ENCODE measurements around the gene SEM1.
"Not testable (repeated sequence)": the region's sequence is repeated elsewhere in the genome, so short reads cannot be mapped to it uniquely, and the experiment has no call there.

SEM1 gene

DNA sequence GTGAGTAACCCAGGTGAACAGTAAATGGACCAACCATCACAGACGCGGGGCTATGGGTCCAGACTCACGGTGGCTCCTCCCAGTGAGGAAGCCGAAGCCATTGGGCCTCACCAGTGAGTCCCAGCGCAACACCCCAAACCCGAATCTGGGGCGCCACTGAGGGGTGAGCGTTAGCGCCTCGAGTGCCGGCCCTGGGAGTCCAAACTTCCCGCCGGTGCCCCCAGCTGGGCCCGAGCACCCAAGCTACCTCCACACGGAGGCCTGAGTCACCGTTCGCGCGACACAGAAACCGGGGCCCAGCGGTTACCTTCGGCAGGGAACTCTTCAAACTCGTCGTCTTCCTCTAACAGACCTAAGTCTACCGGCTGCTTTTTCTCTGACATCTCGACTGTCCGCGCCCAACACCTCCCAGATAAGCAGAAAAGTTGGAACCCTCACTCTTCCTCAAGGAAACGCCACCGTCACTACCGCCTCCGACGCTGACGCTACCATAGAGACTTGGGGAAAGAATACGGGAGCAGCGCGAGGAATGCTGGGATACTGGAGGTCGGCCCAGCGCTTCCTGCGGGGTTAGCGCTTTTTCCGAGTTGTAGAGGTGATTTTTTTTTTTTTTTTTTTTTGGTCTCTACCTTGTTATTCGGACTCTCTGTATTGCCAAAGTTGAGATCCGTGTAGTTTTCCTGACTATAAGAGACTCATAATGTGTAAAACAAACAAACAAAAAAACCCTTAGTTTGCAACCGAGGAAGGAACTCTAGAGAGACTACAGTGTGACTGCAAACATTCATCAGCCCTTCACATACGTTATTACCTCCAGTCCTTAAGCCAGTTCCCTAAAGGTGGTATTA lies at the start of gene SEM1:
Gene SEM1 (minus strand): TSS at position 466 of the 848 bp plus-strand sequence. CDS start 83 bp downstream, at position 383.
- peak; percentile 88 for DNase-seq

DNA sequence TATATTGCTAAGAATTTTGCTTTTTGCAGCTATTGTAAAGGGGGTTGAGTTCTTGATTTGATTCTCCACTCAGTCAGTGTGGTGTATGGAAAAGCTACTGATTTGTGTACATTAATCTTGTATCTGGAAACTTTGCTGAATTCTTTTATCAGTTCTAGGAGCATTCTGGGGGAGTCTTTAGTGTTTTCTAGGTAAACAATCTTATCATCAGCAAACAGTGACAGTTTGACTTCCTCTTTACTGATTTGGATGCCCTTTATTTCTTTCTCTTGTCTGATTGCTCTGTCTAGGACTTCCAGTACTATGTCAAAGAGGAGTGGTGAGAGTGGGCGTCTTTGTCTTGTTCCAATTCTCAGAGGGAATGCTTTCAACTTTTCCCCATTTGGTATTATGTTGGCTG lies 48.2 kb upstream of the SEM1 start:
- DNase-seq: not testable (repeated sequence)

DNA sequence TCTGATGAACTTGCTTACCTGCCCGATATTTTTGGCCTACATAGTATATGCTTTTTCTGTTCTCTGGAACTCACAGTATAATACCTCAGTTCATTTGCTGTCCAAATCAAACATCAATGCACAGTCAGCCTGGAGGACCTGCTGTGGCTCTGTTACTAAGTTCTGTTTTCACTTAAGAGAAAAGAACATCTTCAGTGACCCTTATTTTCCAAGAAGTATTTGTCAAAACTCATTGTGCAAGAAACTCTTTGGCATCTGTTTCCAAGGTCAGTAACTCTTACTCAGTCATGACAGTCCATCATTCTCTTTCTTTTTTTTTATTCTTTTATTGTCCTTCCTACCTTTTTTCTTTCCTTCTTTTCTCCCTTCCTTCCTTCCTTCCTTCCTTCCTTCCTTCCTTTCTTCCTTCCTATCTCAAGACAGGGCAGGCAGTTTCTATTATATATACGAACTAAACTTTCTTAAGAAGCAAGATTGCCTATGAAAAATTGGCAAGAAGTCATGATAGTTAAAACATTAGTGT lies 37.8 kb upstream of the SEM1 start:
- DNase-seq: no peak

DNA sequence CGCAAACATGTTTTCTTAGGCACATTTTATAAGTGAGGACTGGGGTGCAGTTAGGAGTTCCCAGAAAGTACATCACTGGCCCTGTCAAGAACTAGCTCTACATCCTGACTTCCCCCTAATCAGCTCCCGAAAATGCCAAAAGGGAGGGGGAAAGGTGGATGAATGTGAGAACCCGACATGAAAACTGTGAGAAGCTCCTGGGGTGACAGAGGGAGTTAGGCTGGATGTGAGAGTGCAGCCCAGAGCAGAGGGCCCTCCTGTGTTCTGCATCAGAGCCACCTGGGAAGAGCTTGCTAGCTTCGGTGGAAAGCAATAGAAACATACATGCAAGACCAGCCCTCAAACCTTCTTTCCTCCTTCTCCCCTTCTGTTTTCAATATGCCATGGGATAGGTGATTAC lies 30.5 kb upstream of the SEM1 start:
- no peak for DNase-seq

DNA sequence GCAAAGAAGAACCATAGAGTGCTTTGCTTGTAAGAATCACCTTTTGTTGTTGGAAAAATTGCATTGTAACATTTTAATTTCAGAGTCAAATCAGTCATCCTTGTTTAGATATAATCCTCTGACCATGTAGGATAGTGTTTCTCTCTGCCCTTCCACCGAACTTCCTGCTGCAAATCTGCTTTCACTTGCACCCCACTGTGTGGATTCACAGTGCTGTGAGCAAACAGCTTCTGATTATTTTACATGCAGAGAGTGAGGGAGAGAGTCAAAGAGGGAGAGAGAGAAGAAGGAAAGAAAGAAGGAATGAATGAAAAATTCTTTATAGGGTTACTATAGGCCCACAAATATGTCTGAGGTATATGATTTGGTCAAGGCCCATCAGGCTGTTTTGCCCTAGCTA lies 30.0 kb upstream of the SEM1 start:
- peak; percentile 47 for DNase-seq

DNA sequence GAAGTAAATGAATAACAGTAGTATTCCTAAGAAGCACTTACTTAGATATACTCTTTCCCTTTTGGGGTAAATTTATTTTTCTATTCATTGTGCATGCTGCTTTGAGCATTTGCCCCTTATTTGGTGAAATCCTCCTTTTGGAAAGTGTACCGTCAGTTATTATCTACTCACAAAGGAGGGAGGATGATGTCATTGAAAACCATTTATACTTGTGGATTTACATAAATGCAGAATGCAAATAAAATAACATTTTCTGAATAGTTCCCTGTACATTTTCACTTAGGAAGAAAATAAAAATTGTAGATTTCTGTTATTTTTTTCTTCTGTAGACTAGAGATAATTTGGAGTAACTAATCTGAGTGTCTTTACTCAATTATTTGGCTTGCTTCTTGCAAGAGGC lies 29.5 kb upstream of the SEM1 start:
- no peak for DNase-seq

DNA sequence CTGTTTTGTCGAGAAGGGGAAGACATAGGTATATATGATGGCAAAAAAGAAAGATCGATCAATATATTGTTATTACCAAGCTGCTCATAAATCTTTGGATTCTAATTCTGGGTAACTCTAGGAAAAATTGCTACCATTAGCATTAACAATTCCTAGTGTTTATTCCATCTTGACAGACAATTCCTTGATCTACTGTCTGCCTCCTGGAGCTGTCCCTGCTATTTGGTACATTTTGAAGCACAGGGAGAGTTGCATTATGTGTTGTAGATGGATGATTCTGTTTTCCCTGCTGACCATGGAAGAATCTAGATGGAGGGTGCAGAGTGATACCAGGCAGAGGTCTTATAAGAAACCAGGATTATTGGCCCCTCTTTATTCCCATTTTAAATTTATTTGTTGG lies 29.1 kb upstream of the SEM1 start:
- no peak for DNase-seq

DNA sequence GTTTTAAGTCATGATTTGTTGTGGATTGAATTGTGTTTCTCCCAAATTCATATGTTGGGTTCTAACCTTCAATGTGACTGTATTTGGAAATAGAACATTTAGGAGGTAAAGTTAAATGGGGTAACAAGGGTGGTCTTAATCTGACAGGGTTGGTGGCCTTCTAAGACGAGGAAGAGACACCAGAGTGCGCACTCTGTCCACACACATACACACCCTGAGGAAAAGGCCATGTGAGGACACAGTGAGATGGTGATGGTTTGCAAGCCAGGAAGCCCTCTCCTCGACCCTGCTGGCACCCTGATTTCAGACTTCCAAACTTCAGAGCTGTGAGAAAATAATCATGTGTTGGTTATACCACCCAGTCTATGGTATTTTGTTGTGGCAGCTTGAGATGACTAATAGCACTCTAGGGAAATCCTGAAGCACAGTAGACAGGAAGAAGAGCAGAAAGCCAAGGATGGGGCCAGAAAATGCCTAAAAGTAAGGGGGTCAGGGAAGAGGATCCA lies 28.0 kb upstream of the SEM1 start:
- no peak for DNase-seq

DNA sequence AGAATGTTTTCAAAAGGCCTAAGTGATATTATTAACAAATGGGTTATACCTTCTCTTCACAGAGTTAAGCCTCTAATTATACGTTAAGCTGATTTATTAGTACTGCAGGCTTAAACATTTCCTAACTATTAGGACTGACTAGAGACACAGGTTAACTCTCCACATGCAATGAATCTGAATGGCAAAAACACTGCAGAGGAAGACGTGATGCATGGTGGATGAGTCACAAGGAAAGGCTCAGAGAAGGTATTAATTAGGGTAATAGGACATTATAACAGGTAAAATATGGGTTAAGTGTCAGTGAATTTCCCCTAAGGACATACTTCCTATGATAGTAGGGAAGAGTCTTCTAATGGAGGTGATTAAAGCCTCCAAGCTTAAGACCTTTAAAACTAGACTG lies 24.7 kb upstream of the SEM1 start:
- DNase-seq: no peak

DNA sequence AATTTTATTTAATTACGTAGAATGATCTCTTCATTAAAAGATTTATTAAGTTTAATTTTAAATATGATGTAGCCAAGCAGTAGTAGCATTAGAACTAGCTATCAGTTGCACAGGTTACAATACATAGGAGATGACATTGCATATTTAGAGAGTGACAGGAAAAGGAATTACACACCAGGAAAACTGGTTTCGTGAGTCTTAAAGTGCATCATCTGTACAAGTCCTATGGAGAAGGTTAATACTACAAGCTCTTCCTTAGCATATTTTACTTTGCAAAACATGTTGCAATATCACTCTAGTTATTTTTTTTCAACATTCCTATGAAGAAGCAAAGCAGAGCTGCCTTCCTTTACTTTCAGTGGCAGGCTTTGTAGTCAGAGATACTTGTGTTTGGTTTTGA lies 20.2 kb upstream of the SEM1 start:
- DNase-seq: no peak

DNA sequence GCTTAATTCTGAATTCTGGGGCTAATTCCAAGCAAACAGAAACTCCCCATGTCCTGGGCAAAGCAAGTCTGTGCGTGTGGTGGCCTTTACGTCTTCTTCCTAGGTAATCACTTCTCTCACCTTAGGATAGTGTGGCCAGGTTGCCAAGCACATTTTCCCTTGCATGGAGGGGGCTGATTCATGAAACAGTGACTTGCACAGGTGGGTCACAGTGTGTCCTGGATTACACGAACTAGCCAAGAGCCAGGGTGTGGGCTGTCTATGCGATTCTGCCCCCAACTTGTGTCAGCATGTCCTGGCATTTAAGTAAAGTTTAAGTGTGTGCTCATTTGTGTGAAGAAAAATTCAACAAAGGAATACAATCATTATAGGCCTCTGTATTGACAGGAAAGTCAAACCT lies 18.5 kb upstream of the SEM1 start:
- no peak for DNase-seq

DNA sequence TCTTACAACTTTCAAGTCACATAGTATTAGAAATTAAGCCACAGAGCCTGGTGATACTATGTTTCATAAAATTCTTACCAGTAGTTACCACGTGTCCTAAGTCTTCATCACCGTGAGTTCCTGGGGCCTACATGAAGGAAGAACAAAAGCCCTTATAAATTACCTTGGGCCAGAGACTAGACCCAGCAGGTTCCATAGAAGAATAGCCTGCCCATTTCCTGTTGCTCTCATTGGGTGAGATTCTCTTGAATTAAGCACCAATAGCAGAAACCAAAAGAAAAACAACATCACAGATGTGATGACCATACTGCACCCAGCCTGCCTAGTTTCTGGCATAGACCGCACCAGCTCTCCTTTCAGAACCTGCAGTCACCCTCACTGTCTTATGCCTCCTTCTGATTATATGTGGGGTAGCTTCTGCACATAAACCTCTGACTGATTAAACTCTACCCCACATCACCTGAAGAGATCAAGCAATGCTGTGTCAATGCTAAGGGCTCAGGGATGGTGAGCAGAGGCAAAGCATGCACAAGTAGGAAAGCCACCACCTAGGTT lies 18.0 kb upstream of the SEM1 start:
- no peak for DNase-seq

DNA sequence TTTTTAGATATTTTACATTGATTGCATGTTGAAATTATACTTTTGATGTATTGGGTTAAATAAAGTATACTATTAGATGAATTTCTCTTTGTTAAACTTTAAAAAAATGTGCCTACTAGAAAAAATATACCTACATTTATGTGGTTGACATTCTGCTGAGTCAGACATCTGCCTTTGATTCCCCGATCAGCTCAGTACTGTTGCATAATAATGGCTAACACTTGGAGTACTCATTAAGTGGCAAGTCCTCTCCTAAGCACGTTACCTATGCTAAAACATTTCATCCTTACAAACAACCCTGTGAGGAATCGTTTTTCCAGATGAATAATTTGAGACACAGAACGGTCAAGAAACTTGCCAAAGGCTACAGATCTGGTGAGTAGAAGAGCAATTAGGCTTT lies 14.0 kb upstream of the SEM1 start:
- DNase-seq: no peak

DNA sequence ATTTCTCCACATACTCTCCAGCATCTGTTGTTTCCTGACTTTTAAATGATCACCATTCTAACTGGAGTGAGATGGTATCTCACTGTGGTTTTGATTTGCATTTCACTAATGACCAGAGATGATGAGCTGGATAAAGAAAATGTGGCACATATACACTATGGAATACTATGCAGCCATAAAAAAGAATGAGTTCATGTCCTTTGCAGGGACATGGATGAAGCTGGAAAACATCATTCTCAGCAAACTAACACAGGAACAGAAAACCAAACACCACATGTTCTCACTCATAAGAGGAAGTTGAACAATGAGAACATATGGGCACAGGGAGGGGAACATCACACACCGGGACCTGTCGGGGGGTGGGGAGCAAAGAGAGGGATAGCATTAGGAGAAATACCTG lies 13.3 kb upstream of the SEM1 start:
- DNase-seq: not testable (repeated sequence)

DNA sequence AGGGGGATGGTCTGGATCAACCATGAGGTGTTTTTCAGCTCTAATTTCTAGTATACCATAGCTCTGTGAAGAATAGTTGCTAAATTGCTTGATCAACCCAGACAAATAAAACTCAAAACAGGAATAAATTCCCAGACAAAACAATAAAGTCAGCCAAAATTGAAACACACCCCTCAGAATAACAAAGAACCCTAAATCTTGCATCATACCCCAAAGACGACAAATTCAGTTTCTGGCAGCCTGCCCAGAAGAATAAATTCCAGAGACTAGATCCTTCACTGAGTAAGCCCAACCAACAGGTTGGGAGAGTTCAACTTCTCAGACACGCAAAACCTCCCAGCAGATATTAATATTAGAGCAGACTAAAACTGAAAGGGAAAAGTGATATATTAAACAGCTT lies 11.2 kb upstream of the SEM1 start:
- no peak for DNase-seq

DNA sequence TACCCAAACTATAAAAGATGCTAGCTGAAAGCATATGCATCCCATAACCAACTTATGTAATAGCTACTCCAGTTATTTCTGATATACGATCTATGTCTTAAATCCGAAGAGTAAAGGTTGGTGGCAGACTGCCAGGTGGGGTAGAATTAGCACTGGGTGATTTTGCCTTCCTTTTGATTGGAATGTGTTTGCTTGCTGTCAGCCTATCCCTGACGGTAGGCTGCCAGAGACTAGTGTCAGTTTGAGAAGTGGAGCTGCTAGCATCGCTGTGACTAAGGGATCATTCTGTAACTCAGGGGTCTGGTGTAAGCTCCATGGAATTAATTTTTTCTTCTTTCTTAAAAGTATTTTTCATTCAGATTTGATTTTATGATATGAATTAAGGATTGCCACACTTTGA lies 9.5 kb upstream of the SEM1 start:
- no peak for DNase-seq

DNA sequence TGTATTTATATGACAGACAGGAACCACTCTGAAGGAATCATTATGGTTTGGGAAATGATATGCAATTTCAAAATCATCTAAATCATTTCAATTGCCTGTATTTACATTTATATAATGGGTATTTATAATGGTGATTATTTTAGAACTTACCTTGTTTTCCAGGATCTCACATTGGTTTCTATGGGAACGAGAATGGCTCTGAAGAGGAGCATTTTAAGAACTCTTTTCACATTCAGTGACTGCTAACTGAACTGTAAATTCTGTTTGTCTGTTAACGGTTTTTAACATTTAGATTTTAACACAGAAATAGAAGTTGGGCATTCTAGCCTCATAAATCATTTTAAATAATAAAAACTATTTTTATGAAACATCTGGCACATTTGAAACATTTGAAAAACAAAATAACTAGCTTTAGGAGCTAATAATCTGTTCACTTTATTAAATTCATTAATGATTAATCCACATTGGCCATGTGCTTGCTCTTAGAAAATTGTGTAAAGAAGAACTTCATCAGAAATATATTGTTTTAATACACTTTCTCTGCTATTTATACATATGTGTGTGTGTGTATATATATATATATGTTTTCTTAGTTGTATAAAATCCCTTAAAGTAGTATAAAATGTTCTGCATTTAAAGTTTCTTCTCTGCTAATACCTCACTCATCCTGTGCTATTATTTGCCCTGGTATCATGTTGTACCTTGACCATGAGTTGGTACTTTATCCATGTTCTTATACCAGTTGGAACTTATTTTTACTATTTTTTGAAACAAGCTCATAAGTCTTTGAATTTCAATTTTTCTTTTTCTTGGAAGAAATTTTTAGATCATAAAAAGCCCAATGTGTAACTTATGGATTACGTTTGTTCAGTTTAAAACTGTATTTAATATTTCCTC lies 8.7 kb upstream of the SEM1 start:
- no peak for DNase-seq

DNA sequence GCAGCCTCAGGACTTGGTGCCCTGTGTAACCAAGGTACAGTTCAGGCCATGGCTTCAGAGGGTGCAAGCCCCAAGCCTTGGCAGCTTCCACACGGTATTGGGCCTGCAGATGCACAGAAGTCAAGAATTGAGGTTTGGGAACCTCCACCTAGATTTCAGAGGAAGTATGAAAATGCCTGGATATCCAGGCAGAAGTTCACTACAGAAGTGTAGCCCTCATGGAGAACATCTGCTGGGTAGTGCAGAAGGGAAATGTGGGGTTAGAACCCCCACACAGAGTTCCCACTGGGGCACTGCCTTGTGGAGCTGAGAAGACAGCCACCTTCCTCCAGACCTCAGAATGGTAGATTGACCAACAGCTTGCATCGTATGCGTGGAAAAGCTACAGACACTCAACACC lies 3.4 kb upstream of the SEM1 start:
- no peak for DNase-seq

DNA sequence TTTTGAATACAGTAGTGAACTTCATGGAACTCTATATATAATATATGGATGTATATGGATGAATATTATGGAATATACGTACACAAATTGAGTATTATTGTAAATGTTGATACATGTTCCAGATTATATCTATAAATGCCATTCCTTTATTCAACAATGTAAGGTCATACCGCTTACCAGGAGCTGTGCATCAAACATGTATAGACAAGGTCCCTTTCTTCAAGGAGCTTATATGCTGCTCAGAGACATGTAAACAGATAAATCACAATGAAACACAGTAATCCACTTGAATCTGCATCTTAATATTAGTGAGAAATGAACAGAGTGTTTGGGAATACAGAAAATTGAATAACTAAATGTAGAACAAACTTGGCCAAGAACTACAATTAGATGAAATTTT lies 898 bp upstream of the SEM1 start:
- no peak for DNase-seq

DNA sequence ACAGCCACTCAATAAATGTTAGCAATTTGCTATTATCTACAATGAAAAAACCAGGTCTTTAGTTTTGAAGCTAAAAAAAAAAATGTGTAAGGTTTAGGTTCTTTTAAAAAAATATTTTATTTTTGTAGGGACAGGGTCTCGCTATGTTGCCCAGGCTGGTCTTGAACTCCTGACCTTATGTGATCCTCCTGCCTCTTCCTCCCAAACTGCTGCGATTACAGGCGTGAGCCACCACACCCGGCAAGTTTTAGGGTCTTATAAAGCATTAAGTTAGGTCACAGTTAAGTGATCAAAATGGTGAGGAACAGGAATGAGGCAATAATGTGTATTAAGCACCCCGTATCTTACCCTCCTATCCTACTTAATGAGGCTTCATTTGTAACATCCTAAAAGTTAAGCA lies 774 bp downstream of the SEM1 start:
- no peak for DNase-seq

DNA sequence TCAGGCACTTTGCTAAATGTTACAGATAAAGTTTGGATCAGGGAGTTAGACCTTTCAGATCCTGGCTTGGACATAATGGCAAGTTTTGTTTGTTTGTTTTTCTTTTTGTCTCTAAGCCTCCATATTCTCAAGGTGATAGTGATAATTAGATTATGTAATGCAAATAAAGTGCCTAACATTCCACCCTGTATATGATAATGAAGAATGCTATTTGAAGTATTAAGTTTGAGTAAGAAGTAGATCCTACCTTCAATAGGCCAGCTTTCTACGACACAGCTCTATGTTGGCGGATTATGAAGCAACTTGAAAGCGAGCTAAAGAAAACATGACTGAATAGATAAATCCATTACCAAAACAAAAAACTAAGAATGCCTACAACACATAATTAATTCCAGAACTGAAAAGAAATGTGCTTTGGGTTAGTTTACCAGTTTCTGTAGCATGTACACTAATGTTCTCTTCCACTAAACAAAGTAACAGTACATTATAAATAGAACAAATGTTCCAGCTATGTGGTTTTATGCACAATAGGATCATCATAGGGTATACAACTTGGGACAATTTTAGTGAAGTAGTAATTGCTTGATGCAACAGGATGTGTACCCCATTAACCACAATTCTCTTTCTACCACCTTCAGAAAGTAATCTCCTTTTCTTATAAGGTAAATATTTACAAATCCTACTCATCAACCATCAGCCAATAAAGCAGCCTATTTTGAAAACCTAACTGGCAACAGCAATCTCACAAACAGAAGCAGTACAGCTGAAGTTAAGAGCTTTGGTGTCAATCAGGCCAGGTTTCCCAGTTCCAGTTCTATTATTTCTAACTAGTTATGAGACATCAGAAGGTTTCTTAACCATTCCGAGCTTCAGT lies 1.5 kb downstream of the SEM1 start:
- DNase-seq: no peak

DNA sequence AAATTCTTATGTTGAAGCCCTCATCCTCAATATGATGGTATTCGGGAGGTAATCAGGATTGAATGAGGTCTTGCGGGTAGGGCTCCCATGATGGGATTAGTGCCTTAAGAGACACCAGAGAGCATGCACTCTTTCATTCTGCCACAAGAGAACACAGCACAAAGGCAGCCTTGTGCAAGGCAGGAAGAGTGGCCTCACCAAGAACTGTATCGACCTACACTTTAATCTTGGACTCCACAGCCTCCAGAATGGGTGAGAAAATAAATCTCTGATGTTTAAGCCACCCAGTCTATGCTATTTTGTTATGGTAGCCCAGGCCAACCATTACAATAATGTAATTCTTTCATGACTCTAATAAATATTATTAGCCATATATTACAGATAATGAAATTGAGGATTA lies 8.4 kb downstream of the SEM1 start:
- DNase-seq: no peak
